Left ventricle myocardium superior (tissue), 1 donor: ENCODE results near the gene CDK5RAP2. TPM values are rescaled to one million over a fixed set of nuclear protein-coding genes. Genes with fewer than 3 reads are reported as not detected.
"Not testable (repeated sequence)": the region's sequence is repeated elsewhere in the genome, so short reads cannot be mapped to it uniquely, and the experiment has no call there.

Source experiments
- ATAC-seq: fragments of 200-7000 bp; cut with Tn5 transposase; one replicate; pipeline ENCODE4 v1.9.1; 2020; ENCODE audit warnings: mild to moderate bottlenecking, moderate library complexity
- DNase-seq: peaks from one replicate; pipeline ENCODE4 v3.0.0-alpha.2; 2020
- intact Hi-C: fragments of 100-400 bp; cut with micrococcal nuclease; formaldehyde crosslinking; loops from one replicate; pipeline ENCODE4 v1.11.0; 2022
- long read RNA-seq: library from polyadenylated mRNA; unstranded; transcript quantifications from one replicate; pipeline ENCODE4 v2.0.0, GENCODE V29; 2021
- total RNA-seq: library from RNA; stranded (reverse); fragmentation: NEBNext Ultra II Directional; extraction: Animal tissue kit (Norgen Biotek cat#: 25700); gene quantifications from one replicate; pipeline ENCODE4 v1.2.1, GENCODE V29; 2021
- donor health status: DM: no; HTN: yes; CAD: no; lungs with severe emphysema.

Gene CDK5RAP2
- total RNA-seq, result 83.6 TPM
- long read RNA-seq, full-length matches to known transcripts, result 3 of 52 reads
- long read RNA-seq, partial matches to known transcripts, result 35 of 52 reads
- long read RNA-seq, other reads (novel, unspliced or antisense), result 14 of 52 reads

DNA sequence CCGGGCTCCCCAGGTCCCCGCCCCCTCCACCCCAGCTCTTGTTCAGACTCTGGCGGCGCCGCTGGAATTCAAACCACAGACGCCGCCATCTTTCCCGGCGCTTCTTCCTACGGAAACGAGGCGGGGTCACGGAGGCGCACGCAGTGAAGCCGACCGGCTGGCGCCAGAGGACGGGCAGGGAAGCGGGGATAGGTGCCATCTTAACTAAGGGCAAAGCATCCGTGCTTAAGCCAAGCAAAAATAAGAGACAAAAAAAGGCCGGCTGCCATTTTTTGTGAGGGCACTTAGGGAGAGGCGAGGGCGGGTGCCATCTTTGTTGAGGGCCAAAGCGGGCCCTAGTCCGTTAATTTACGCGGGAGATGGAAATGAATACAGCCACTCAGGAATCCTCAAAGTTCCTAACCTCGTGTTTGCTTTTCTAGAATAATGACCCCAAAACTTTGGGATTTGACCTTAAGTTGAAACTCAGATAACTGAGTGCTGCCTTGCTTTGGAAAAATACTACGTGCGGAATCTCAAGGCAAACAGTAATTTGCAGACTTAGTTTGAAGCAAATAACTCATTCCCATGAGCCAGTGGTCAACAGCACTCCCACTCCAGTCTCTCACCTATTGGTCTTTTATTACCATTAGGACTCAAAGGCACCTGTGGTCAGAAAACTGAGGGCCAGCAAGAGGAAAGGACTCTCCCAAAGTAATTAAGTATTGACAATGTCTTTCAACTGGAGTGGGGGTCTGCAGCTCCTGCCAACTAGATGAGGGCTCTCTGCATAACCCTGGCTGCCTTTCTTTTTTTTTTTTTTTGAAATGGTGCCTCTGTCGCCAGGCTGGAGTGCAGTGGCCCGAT, at the start of gene CDK5RAP2:
Gene CDK5RAP2, minus strand, starts transcription at position 117 of the 846 bp plus-strand sequence. CDS start 189 bp downstream, outside the sequence.
- intact Hi-C loops, result no loop called here
- DNase-seq (peak; percentile 96), ATAC-seq (peak; percentile 99)

DNA sequence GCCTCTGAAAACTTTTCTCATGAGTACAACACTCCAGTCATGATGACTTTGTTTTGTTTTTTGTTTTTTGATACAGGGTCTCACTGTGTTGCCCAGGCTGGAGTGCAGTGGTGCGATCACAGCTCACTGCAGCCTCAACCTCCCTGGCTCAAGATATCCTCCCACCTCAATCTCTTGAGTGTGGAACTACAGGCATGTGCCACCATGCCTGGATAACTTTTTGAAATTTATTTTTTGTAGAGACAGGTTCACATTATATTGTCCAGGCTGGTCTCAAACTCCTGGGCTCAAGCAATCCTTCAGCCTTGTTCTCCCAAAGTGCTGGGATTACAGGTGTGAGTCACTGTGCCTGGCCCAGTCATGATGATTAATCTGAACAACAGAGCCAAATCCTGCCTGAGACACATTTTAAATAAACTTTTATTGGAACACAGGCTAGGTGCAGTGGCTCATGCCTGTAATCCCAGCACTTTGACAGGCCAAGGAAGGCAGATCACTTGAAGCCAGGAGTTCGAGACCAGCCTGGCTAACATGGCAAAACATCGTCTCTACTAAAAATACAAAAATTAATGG, 49.0 kb upstream of the CDK5RAP2 start:
- DNase-seq, ATAC-seq, intact Hi-C loops: not testable (repeated sequence)

DNA sequence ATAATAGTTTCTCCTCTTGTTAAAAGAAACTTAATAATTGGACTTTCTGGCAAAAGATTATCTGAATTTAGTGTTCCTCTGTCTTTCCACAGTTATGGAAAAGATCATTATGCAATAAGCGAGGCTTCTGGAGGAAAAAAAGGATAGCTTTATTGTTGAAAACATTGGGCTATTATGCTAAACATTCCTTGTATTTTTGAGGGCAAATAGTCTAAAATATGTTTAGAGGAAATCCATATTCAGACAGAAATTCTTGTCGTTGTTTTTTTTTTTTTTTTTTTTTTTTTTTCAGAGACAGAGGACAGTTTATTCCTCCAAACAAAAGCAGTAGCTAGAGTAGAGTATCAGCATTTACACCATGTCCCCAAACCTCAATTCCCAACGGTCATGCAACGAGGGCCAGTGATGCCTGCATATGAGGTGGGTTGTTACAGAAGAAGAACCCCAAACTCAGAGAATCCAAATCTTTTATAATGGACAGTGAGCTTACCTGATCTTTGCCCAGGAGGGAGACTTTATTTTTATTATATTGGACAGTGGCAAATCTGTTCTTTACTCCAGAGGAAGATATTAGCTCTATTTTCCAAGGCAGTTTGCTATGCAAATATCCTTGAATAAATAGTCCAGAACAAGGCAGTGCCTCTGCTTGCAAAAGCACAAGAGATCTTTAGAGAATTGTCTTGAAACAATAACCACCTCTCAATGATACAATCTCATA, 48.4 kb upstream of the CDK5RAP2 start:
- no peak for DNase-seq
- no peak for ATAC-seq
- intact Hi-C loops, result no loop called here

DNA sequence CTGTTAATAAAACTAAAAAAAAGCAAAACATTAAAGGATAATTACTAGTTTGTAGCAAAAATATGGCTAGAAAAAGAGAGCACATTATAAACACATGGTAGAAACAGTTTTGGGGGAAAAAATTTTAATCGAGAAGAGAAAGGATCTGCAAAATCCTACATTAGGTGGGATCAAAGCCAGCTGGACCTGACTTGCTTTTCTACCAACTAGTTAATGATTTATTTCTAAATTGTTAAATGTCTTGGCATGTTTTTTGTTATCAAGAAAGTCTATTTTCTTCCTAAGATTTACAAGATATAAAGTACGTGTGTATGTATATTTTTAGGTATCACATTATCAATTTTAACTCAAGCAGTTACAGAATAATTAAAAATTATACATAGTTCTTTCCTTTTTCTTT, 47.1 kb upstream of the CDK5RAP2 start:
- ATAC-seq (no peak), DNase-seq (no peak)
- intact Hi-C loops, result no loop called here

DNA sequence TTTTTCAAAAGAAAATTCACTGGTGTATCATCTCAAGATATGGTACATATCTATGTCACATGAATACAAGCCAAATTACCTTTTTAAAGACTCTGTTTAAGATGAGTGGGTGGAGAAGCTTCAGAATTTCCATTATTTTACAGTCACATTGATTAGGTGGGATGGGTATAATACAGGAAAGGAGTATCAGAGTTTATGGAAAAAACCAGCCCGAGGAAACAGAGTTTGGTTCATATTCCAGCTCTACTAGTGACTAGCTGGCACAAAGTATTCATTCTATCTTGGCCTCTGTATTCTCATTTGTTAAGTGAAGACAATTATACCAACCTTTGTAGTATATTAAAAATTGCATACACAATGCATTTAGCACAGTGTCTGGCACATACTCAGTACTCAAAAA, 46.5 kb upstream of the CDK5RAP2 start:
- intact Hi-C loops, result no loop called here
- ATAC-seq, result no peak
- DNase-seq, result no peak

DNA sequence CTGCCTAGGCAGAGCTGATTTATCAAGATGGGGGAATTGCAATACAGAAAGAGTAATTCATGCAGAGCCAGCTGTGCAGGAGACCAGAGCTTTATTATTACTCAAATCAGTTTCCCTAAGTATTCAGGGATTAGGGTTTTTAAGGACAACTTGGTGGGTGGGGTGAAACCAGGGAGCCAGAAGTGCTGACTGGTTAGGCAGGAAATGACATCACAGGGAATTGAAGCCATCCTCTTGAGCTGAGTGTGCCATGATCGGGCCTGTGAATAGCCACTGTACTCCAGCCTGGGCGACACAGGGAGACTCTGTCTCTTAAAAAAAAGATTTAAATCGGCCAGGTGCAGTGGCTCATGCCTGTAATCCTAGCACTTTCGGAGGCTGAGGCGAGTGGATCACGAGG, 45.3 kb upstream of the CDK5RAP2 start:
- intact Hi-C loops, result no loop called here
- ATAC-seq (peak; percentile 35), DNase-seq (no peak)

DNA sequence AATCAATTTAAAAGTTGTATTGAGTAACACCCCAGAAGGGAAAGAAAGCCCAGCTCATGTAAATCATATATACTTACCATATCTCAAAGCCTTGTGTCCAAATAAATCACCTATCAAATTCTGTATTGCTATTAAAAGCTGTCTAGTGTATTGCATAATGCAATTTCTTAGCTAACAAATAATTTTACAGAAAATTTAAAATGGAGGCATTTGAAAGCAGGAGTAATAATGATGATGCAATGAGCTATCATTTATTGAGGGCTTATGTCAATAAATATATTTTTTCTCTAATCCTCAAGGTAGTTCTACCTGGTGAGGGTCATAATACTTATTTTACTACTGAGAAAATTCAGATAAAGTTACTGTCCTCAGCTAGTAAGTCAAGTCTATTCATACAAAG, 42.8 kb upstream of the CDK5RAP2 start:
- ATAC-seq (no peak), DNase-seq (no peak)
- intact Hi-C loops, result no loop called here

DNA sequence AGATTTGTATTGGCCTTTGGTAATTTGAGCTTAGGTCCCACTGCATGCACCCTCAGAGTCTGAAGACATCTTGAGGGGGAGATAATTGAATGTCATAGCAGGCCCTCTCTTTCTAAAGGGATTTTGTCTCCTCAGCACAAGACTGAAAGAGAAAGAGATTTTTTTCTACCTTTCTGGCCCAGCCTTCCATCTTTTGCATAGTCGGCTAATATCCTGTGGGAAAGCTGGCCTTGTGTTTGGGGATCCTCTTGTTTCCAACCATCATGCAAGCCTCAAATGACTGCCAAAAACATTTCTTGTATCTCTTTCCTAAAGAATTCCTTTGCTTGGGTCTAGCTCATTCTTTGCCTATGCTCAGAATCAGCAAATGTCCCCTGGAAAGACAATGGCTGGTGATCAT, 42.0 kb upstream of the CDK5RAP2 start:
- ATAC-seq, result no peak
- no peak for DNase-seq
- intact Hi-C loops, result no loop called here

DNA sequence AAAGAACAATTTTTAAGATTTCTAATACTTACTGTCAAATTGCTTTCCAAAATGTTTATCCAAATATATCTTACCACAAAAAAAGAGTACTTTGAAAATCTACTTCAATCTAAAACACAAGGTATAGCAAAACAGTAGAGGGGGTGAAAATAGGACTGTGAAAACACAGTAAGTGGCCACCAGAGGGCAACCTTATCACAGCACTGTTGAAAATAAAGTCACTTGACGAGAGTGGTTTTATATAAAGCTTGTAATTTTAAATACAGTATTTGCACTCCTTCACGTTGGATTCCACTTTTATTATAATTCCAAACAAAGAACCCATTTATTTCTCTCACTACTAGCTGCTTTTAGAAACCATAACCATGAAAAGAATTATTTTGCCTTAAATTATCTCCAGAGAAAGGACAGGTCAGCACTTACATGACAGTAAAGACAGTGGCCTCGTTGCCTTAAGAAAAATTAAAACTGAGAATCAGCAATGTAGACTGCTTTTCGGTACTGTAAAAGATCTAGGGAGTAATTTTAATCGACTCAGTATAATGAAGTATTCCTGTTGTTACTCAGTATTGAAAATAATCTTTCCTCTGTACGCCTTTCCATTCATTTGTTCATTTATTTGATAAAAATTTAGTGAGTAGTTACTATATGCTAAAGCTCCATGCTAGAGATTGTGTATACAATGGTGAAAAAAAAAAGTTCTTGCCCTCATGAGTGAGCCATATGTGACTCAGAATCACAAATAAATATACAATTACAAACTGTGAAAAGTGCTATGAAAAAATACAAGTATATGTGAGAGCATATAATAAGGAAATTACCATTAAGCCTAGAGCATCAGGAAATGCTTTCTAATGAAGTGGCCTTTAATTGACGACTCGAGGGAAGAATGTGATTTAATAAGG, 40.0 kb upstream of the CDK5RAP2 start:
- ATAC-seq (peak; percentile 73), DNase-seq (no peak)
- intact Hi-C loops, result no loop called here

DNA sequence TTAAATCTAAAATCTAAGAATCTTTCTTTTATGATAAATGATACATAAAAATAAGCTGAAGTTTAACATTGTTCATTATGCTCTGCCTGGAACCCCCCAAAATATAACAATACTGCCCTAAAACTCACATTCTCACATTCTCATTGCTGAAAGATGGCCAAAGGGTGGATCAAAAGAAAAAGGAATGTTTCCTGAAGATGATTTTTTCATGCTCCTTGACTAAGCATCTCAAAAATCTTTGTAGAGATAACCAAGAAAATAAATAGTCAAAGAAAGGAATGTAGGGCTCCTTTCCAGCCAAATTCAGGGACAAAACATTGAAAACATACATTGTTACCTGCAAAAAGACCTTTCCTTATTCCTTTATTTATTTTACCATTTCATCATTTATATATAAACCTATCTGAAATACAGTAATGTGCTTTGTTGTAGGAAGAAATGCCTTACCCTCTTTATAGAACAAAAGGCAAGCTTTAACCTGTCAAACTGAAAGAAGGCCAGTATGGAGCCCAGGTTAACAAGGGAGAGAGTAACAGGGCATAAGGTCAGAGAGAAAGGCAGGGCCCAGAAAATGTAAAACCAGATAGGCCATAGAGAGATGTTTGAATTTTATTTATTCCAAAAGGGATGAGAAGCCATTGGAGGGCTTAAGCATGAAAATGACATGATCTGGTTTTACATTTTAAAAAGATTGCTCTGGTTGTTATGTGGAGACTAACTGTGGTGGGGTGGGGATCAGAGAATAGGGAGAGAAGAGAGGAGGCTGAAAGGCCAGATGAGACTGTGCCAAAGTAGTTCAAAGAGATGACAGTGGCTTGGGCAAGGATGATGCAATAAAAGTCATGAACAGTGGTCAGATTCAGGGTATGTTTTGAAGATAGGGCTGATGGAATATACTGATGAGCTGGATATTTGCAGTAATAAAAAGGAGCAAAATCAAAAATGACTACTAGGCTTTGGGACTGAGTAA, 37.3 kb upstream of the CDK5RAP2 start:
- DNase-seq, result no peak
- intact Hi-C loops, result no loop called here
- ATAC-seq, result no peak

DNA sequence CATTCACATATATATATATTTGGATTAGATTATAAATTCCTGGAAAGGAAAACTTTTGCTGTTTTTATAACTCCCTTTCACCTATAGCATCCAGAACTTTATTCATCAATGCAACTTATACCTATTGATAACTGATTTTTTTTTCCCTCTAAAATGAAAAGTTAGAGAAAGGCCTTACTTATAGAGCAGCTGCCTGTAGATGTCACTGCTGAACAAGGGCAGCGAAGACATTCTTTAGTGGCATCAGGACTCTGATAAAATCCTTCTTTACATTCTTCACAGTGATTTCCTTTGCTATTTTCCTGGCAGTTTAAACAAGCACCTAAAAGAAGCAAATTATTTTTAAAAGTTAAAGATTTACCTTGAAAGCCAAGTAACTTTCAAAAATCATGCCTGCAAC, 32.3 kb upstream of the CDK5RAP2 start:
- DNase-seq (no peak), ATAC-seq (no peak)
- intact Hi-C loops, result no loop called here

DNA sequence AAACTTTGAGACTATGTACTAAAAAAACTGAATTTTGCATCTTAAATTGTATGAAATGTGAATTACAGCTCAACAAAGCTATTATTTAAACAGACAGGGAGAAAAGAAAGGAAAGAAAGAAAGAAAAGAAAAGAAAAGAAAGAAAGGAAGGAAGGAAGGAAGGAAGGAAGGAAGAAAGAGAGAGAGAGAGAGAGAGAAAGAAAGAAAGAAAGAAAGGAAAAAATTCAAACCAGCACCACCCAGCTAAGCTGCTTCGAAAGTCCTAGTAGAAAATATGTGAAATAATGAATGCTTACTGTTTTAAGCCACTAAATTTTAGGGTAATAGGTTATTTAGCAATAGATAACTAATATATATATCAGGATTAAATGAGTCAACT, 31.7 kb upstream of the CDK5RAP2 start:
- intact Hi-C loops, result no loop called here
- DNase-seq (no peak), ATAC-seq (no peak)

DNA sequence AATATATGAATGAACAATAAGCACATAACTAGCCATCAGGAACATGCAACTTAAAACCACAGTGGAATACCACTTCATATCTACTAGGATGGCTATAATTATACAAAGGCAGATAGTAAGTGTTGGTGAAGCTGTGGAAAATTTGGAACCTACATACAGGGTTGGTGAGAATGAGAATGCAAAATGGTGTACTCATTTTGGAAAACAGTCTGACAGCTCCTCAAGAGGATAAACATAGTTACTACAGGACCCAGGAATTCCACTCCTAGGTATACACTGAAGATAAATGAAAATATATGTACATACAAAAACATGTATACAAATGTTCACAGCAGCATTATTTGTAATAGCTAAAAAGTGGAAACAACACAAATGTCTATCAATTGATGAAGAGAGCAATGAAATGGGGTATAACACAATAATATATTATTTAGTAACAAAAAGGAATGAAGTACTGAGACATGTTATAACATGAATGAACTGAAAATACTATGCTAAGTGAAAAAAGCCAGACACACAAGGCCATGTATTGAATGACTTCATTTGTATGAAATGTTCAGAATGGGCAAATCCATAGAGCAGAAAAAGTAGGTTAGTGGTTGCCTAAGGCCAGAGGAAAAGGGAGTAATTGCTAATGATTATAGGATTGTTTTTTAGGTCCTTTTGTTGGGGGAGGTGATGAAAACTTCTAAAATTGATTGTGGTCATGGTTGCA, 31.2 kb upstream of the CDK5RAP2 start:
- intact Hi-C loops, result no loop called here
- DNase-seq (no peak), ATAC-seq (peak; percentile 53)

DNA sequence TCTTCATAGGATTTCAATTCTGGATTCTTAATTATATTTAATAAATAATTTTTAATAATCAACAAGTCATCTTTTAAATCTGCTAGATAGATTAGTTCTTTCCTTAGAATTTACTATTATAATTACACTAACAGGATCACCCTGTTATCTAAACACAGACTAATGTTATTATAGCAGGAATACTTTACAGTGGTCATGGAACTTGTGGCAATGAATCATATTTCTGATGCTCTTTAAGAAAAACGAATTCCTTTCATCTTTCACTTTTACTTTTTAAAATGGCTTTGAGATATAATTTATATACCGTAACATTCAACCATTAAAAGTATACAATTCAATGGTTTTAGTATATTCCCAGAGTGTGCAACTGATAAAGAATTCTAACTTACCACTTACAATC, 29.7 kb upstream of the CDK5RAP2 start:
- DNase-seq, result no peak
- intact Hi-C loops, result no loop called here
- no peak for ATAC-seq

DNA sequence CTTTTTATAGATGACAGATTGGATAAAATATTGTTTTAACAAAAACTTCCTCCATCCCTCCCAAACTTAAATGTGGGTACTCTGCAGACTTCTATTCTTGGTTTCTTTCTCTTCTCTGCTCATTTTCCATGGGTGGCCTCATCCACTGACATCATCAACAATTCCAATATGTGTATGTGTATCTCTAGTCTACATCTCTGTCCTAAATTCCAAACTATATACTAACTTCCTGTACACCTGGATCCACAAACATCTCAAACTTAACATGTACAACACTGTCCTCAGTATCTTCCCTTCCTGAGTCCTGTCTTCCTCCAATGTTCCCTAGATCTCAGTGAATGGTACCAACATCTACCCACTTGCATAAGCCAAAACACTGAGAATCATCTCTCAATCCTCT, 28.5 kb upstream of the CDK5RAP2 start:
- intact Hi-C loops, result no loop called here
- DNase-seq, result no peak
- ATAC-seq, result no peak

DNA sequence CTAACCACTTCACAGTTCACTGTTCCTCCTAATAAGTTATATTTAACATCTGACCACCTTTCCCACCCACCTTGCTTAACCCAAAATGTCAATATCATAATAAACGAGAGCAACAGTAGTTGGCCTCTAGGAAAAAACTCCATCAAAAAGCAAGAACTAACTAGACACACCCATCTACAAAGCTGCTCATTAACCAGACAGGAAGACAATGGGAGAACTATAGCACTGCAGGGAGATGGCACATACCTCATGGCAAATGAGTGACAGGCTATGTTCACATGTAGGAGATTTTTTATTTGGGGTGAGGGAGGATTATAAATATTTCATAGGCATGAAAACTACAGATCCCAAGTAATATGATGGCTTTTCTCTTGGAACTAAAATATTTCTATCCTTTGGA, 23.6 kb upstream of the CDK5RAP2 start:
- ATAC-seq (no peak), DNase-seq (no peak)
- intact Hi-C loops, result no loop called here

DNA sequence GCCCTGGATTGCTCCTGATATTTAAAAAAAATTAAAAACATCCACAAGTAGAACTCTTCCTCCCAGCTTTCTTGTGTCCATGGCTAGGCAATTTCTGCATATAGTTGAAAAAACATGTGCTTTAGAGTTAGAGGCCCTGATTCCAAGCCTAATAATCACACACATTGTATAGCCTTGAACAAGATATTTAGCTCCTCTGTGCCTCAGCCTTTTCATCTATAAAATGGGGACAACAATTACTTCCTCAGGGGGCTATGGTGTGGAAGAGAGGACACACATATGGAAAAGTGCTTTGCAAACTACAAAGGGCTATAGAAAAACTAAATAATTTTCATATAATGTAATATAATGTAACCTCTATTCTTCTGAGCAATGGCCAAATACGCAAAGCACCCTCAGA, 23.0 kb upstream of the CDK5RAP2 start:
- DNase-seq, result no peak
- intact Hi-C loops, result no loop called here
- ATAC-seq, result no peak

DNA sequence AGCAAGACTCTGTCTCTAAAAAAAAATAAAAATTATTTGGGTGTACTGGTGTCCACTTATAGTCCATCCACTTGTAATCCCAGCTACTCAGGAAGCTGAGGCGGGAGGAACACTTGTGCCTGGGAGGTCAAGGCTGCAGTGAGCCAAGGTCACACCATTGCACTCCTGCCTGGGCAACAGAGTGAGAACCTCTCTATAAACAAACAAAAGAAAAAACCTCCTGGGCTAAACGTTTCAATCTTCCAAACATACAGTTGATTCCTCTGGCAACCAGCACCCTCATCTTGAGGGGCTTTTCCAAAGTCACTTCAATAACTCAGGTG, 13.9 kb upstream of the CDK5RAP2 start:
- intact Hi-C loops, result no loop called here
- ATAC-seq (no peak), DNase-seq (no peak)
